Measurements from ENCODE around the gene HECW1.
A peak's percentile ranks its signal among the peaks of the same experiment; 100 is the strongest.

HECW1 gene

DNA sequence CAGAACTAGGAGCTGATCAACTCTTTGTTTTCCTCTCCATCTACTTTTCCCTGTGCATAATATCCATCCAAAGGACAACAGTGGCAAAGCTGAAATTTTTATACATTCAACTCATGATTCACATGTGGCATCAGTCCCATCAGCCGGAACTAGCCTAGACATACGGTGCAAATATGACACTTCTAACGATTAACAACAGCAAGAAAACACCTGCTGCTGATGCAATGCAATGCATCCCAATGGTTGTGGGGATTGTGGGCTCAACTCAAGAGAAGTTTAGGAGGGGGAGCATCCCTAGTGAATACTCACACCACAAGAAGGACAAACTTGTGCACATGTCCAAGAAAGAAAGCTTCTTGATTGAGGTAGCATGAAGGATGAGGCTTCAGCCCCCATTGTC lies 449.9 kb downstream of the HECW1 start:
- TF ChIP-seq CEBPB (IDR thresholded peaks at IDR 0.05) (no peak), YY1 (IDR thresholded peaks at IDR 0.05; ENCODE audit: low read depth) (no peak), ZBTB7A (IDR thresholded peaks at IDR 0.05; ENCODE audit: low read depth) (no peak)

DNA sequence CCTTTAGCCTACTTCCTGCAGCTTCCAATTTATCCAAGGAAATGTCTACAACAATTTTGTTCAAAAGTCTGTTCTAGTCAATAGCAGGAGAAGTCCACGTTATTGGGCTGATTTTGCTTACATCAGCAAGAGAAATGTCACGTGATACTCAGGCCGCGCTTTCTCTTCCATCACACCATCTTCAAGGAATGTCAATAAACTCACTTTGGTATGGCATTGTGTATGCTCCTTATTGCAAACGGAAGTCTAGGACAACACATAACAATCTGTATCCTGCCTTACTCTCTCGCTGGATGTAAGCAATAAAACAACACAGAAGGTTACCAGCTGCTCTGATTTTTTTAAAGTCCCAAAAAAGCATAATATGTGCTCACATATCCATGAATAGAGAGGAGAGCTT lies 453.3 kb downstream of the HECW1 start:
- TF ChIP-seq REST (IDR thresholded peaks at IDR 0.05; ENCODE audit: low read depth) (no peak), EGR1 (IDR thresholded peaks at IDR 0.05) (no peak), YY1 (IDR thresholded peaks at IDR 0.05; ENCODE audit: low read depth) (no peak), NFIC (IDR thresholded peaks at IDR 0.05) (no peak), ZBTB7A (IDR thresholded peaks at IDR 0.05; ENCODE audit: low read depth) (no peak), CEBPB (IDR thresholded peaks at IDR 0.05) (no peak), RAD21 (IDR thresholded peaks at IDR 0.05; ENCODE audit: low read depth) (no peak), CREB1 (IDR thresholded peaks at IDR 0.05; ENCODE audit: low read depth) (no peak), FOXM1 (IDR thresholded peaks at IDR 0.05; ENCODE audit: borderline replicate concordance, low read depth) (no peak), TAF1 (IDR thresholded peaks at IDR 0.05; ENCODE audit: low read depth) (no peak), EP300 (IDR thresholded peaks at IDR 0.05; ENCODE audit: borderline replicate concordance) (no peak)
- TF ChIP-seq, protein P1, sequence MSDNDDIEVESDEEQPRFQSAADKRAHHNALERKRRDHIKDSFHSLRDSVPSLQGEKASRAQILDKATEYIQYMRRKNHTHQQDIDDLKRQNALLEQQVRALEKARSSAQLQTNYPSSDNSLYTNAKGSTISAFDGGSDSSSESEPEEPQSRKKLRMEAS (IDR thresholded peaks at IDR 0.05): no peak
- TF ChIP-seq, protein P2, sequence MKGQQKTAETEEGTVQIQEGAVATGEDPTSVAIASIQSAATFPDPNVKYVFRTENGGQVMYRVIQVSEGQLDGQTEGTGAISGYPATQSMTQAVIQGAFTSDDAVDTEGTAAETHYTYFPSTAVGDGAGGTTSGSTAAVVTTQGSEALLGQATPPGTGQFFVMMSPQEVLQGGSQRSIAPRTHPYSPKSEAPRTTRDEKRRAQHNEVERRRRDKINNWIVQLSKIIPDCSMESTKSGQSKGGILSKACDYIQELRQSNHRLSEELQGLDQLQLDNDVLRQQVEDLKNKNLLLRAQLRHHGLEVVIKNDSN (IDR thresholded peaks at IDR 0.05): no peak

GRCh38 chr7:43568529-43568928 lies 456.1 kb downstream of the HECW1 start:
- TF ChIP-seq TCF12 (IDR thresholded peaks at IDR 0.05; ENCODE audit: low read depth): no peak
- peak; percentile 71 for TF ChIP-seq NFIC (IDR thresholded peaks at IDR 0.05)
- no peak for TF ChIP-seq CREB1 (IDR thresholded peaks at IDR 0.05; ENCODE audit: low read depth)
- peak; percentile 47; the same call in 1 of the 2 replicates for TF ChIP-seq EP300 (IDR thresholded peaks at IDR 0.05; ENCODE audit: borderline replicate concordance)
- no peak for TF ChIP-seq ZBTB7A (IDR thresholded peaks at IDR 0.05; ENCODE audit: low read depth)
- TF ChIP-seq REST (IDR thresholded peaks at IDR 0.05; ENCODE audit: low read depth): no peak
- no peak for TF ChIP-seq FOXM1 (IDR thresholded peaks at IDR 0.05; ENCODE audit: borderline replicate concordance, low read depth)

GRCh38 chr7:43569424-43569823 lies 457.0 kb downstream of the HECW1 start:
- TF ChIP-seq EP300 (IDR thresholded peaks at IDR 0.05; ENCODE audit: borderline replicate concordance) (no peak), CREB1 (IDR thresholded peaks at IDR 0.05; ENCODE audit: low read depth) (no peak), ZBTB7A (IDR thresholded peaks at IDR 0.05; ENCODE audit: low read depth) (no peak), EGR1 (IDR thresholded peaks at IDR 0.05) (no peak), NFIC (IDR thresholded peaks at IDR 0.05) (no peak), TCF12 (IDR thresholded peaks at IDR 0.05; ENCODE audit: low read depth) (no peak), TEAD4 (IDR thresholded peaks at IDR 0.05) (no peak), FOXM1 (IDR thresholded peaks at IDR 0.05; ENCODE audit: borderline replicate concordance, low read depth) (no peak), RAD21 (IDR thresholded peaks at IDR 0.05; ENCODE audit: low read depth) (no peak), YY1 (IDR thresholded peaks at IDR 0.05; ENCODE audit: low read depth) (no peak), CEBPB (IDR thresholded peaks at IDR 0.05) (no peak), REST (IDR thresholded peaks at IDR 0.05; ENCODE audit: low read depth) (no peak), TAF1 (IDR thresholded peaks at IDR 0.05; ENCODE audit: low read depth) (no peak)
- TF ChIP-seq, protein P1 (IDR thresholded peaks at IDR 0.05): no peak
- TF ChIP-seq, protein P2 (IDR thresholded peaks at IDR 0.05): no peak
